SK-N-SH (cell line): ENCODE measurements around the gene ESYT3. TPM values are rescaled to one million over a fixed set of nuclear protein-coding genes. Genes with fewer than 3 reads are reported as not detected.

ENCODE experiments used
- CTCF ChIA-PET: fragments of 300-600, 350-600 bp; formaldehyde crosslinking; extraction: SDS; loops from one replicate; lab custom pipeline; 2021; lab: Yijun Ruan, JAX
- POLR2A ChIA-PET: fragments of 350-600 bp; sonication (Branson Sonifier 250); formaldehyde crosslinking; extraction: SDS; loops from one replicate; lab custom pipeline; 2020; ENCODE audit warnings: antibody characterized with exemption, inconsistent platforms; lab: Yijun Ruan, JAX
- DNase-seq: peaks from one replicate; pipeline ENCODE4 v3.0.0; 2012
- H2AFZ ChIP-seq: fragments of 200-600 bp; sonication (generic); 2 replicates; pipeline ENCODE4 v1.8.1; 2016; ENCODE audit warnings: antibody characterized with exemption, mild to moderate bottlenecking, low read depth
- H3F3A ChIP-seq: fragments of 200-600 bp; sonication (generic); replicated peaks from 2 replicates; pipeline ENCODE3; 2016; ENCODE audit warnings: antibody characterized with exemption, mild to moderate bottlenecking; ENCODE audit not compliant: insufficient read depth
- H3K27ac ChIP-seq, 2 experiments: fragments of 200-500 bp in 1 of 2; fragments of 200-600 bp in 1 of 2; sonication (Bioruptor generic) in 1 of 2; sonication (generic), shearing (Covaris generic) in 1 of 2; 2 replicates each; pipeline versions ENCODE4 v1.5.1 to v1.6.1; 2014 to 2016; ENCODE audit warnings: low read depth in 2 of 2, inconsistent platforms in 1 of 2, low read length in 1 of 2, mild to moderate bottlenecking in 1 of 2, mixed read lengths in 1 of 2
- H3K27me3 ChIP-seq: fragments of 200-600 bp; sonication (generic), shearing (Covaris generic); 2 replicates; pipeline ENCODE4 v1.6.1; 2016; ENCODE audit warnings: mixed run types; ENCODE audit not compliant: insufficient read depth
- H3K36me3 ChIP-seq, 2 experiments: fragments of 200-500 bp in 1 of 2; fragments of 200-600 bp in 1 of 2; sonication (Bioruptor generic) in 1 of 2; sonication (generic) in 1 of 2; replicated peaks in 1 of 2; 2 replicates each; pipeline versions ENCODE3 to v1.5.1; 2014 to 2016; ENCODE audit warnings: low read length in 1 of 2, mild to moderate bottlenecking in 1 of 2; ENCODE audit not compliant: insufficient read depth in 2 of 2, control insufficient read depth in 1 of 2
- H3K4me1 ChIP-seq, 2 experiments: fragments of 200-500 bp in 1 of 2; fragments of 200-600 bp in 1 of 2; sonication (Bioruptor generic) in 1 of 2; sonication (generic), shearing (Covaris generic) in 1 of 2; 2 replicates each; pipeline versions ENCODE4 v1.5.1 to v1.6.1; 2014 to 2016; ENCODE audit warnings: low read depth in 1 of 2, low read length in 1 of 2, mixed run types in 1 of 2; ENCODE audit not compliant: insufficient read depth in 2 of 2, control insufficient read depth in 1 of 2
- H3K4me2 ChIP-seq: fragments of 200-600 bp; sonication (generic), shearing (Covaris generic); 2 replicates; pipeline ENCODE4 v1.6.1; 2017; ENCODE audit warnings: mixed run types
- H3K4me3 ChIP-seq, 2 experiments: fragments of 200-500 bp in 1 of 2; fragments of 200-600 bp in 1 of 2; sonication (Bioruptor generic) in 1 of 2; sonication (generic), shearing (Covaris generic) in 1 of 2; 2 replicates each; pipeline versions ENCODE4 v1.5.1 to v1.8.1; 2014 to 2016; ENCODE audit warnings: low read depth in 2 of 2, inconsistent platforms in 1 of 2, low read length in 1 of 2, mild to moderate bottlenecking in 1 of 2, mixed read lengths in 1 of 2, moderate library complexity in 1 of 2
- H3K79me2 ChIP-seq: fragments of 200-600 bp; sonication (generic); 2 replicates; pipeline ENCODE4 v1.8.1; 2017; ENCODE audit warnings: mild to moderate bottlenecking; ENCODE audit not compliant: insufficient read depth
- H3K9ac ChIP-seq: fragments of 200-600 bp; sonication (generic); 2 replicates; pipeline ENCODE4 v1.6.1; 2017; ENCODE audit warnings: mixed run types
- H3K9me2 ChIP-seq: fragments of 200-600 bp; sonication (generic); 2 replicates; pipeline ENCODE4 v1.6.1; 2017; ENCODE audit warnings: mixed run types
- H3K9me3 ChIP-seq: fragments of 200-600 bp; sonication (generic); 2 replicates; pipeline ENCODE4 v1.6.1; 2017; ENCODE audit warnings: mixed run types, mild to moderate bottlenecking, moderate library complexity
- H4K20me1 ChIP-seq: fragments of 200-600 bp; sonication (generic); 2 replicates; pipeline ENCODE4 v1.6.1; 2017; ENCODE audit warnings: mild to moderate bottlenecking, mixed run types; ENCODE audit not compliant: insufficient read depth
- EP300 ChIP-seq, 2 experiments: IDR thresholded peaks; 2 replicates each; pipeline versions ENCODE4 v1.4.0 to v1.6.1; 2012; ENCODE audit warnings: borderline replicate concordance in 1 of 2, low read depth in 1 of 2, low read length in 1 of 2
- FOXJ3 ChIP-seq: sonication (generic); formaldehyde crosslinking; IDR thresholded peaks from 2 replicates; pipeline ENCODE4 v1.5.1; 2020; ENCODE audit warnings: mild to moderate bottlenecking, missing genetic modification reagents
- GABPA ChIP-seq: IDR thresholded peaks from 2 replicates; pipeline ENCODE4 v1.4.0; 2012; ENCODE audit warnings: low read depth, mild to moderate bottlenecking
- GATA2 ChIP-seq: sonication (generic); formaldehyde crosslinking; IDR thresholded peaks from 2 replicates; pipeline ENCODE4 v1.5.0; 2020; ENCODE audit warnings: mild to moderate bottlenecking, missing genetic modification reagents
- JUND ChIP-seq: IDR thresholded peaks from 2 replicates; pipeline ENCODE4 v1.4.0; 2012
- MXI1 ChIP-seq: IDR thresholded peaks from 2 replicates; pipeline ENCODE4 v1.6.1; 2012; ENCODE audit warnings: mild to moderate bottlenecking, low read depth, low read length, improper control_type of control experiment
- NFIC ChIP-seq: IDR thresholded peaks from 2 replicates; pipeline ENCODE4 v1.4.0; 2012; ENCODE audit warnings: borderline replicate concordance
- POLR2AphosphoS5 ChIP-seq: IDR thresholded peaks from 2 replicates; pipeline ENCODE4 v1.6.1; 2012; ENCODE audit warnings: low read depth, low read length
- RCOR1 ChIP-seq: fragments of 150-350 bp; IDR thresholded peaks from 2 replicates; pipeline ENCODE4 v1.6.1; 2017; ENCODE audit warnings: antibody characterized with exemption, low read length
- RFX5 ChIP-seq: IDR thresholded peaks from 2 replicates; pipeline ENCODE4 v1.6.1; 2012; ENCODE audit warnings: mild to moderate bottlenecking, improper control_type of control experiment, low read length
- RXRA ChIP-seq: IDR thresholded peaks from 2 replicates; pipeline ENCODE4 v1.4.0; 2012; ENCODE audit warnings: low read depth, mild to moderate bottlenecking, borderline replicate concordance
- TCF12 ChIP-seq: IDR thresholded peaks from 2 replicates; pipeline ENCODE4 v1.4.0; 2012
- TEAD4 ChIP-seq: IDR thresholded peaks from 2 replicates; pipeline ENCODE4 v1.4.0; 2012; ENCODE audit warnings: mild to moderate bottlenecking, borderline replicate concordance; ENCODE audit not compliant: insufficient read depth
- YY1 ChIP-seq: IDR thresholded peaks from 2 replicates; pipeline ENCODE4 v1.4.0; 2012; ENCODE audit warnings: low read depth, mild to moderate bottlenecking
- polyA plus RNA-seq, 3 experiments: library from polyadenylated mRNA; depleted of rRNA; stranded (reverse); fragments of >200 nt; gene quantifications; 2 replicates each; pipeline ENCODE4 v1.2.3, GENCODE V29; 2012
- TF ChIP-seq, protein P1 (sequence below): fragments of 150-350 bp; IDR thresholded peaks from 2 replicates; pipeline ENCODE4 v1.6.1; 2017; ENCODE audit warnings: antibody characterized with exemption, low read length, low read depth, borderline replicate concordance
- TF ChIP-seq, protein P2 (sequence below): IDR thresholded peaks from 2 replicates; pipeline ENCODE4; 2012
- TF ChIP-seq, protein P3 (sequence below): IDR thresholded peaks from 2 replicates; pipeline ENCODE4 v1.4.0; 2012; ENCODE audit warnings: low read depth, borderline replicate concordance
- TF ChIP-seq, protein P4 (sequence below): IDR thresholded peaks from 2 replicates; pipeline ENCODE4 v1.4.0; 2012; ENCODE audit warnings: low read depth
- TF ChIP-seq, protein P5 (sequence below): fragments of 200-600 bp; sonication (generic); IDR thresholded peaks from 2 replicates; pipeline ENCODE4 v1.6.1; 2017; ENCODE audit warnings: antibody characterized with exemption, mild to moderate bottlenecking, moderate library complexity
- TF ChIP-seq, protein P6 (sequence below): fragments of 150-350 bp; IDR thresholded peaks from 2 replicates; pipeline ENCODE4 v1.6.1; 2016; ENCODE audit warnings: mild to moderate bottlenecking, low read depth, low read length

ESYT3 gene
- polyA plus RNA-seq, 1 of the 3 experiments (the other 2 are of a cell fraction), result 0.33 TPM

DNA sequence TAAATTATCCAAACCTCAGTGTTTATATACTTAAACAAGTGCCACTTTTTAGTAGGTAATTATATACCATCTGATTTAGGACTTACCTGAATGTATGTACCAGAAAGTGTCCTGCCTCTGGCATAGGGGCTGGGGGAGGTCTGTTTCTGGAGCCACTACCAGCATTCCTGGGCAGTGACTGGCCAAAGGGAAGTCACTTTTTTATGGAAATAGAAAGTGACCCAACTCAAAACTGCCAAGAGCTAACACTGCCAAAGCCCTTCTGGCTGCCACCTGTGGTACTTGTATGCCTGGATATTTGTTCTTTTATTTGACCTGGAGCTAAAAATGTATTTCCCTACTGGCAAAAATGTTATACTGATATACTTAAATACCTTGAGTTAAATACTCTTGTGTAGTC is 42.7 kb downstream of the ESYT3 start:
- CTCF ChIA-PET, result interaction anchor here (1.2 to 5.6 kb wide), 2 partner anchors 440 to 446 kb away, joined by 3 to 81 read pairs; no protein-coding TSS in a partner anchor
- DNase-seq, result no peak
- Histone ChIP-seq H3K36me3 (no peaks in the 10 kb centered on the region), H3K79me2 (no peaks in the 10 kb centered on the region), H3K9me3 (no peaks in the 10 kb centered on the region), H3F3A (peaks cover 11% of the 10 kb centered on the region), H4K20me1 (no peaks in the 10 kb centered on the region), H2AFZ (no peak overlapping the region), H3K4me3 (no peak overlapping the region), H3K9me2 (no peaks in the 10 kb centered on the region), H3K27ac (no peak overlapping the region), H3K27me3 (no peaks in the 10 kb centered on the region), H3K4me2 (no peak overlapping the region), H3K9ac (no peak overlapping the region), H3K4me1 (no peaks in the 10 kb centered on the region)
- TF ChIP-seq TCF12 (no peak), RXRA (no peak), FOXJ3 (no peak), MXI1 (no peak), RFX5 (no peak), EP300 (IDR thresholded peaks at IDR 0.05; ENCODE audit: borderline replicate concordance in 1 of 2, low read depth in 1 of 2, low read length in 1 of 2) (no peak), TEAD4 (no peak), RCOR1 (no peak), YY1 (no peak), GABPA (no peak), NFIC (no peak), JUND (no peak), GATA2 (no peak), POLR2AphosphoS5 (no peak)
- TF ChIP-seq, protein P1, sequence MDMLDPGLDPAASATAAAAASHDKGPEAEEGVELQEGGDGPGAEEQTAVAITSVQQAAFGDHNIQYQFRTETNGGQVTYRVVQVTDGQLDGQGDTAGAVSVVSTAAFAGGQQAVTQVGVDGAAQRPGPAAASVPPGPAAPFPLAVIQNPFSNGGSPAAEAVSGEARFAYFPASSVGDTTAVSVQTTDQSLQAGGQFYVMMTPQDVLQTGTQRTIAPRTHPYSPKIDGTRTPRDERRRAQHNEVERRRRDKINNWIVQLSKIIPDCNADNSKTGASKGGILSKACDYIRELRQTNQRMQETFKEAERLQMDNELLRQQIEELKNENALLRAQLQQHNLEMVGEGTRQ, result no peak
- TF ChIP-seq, protein P2, sequence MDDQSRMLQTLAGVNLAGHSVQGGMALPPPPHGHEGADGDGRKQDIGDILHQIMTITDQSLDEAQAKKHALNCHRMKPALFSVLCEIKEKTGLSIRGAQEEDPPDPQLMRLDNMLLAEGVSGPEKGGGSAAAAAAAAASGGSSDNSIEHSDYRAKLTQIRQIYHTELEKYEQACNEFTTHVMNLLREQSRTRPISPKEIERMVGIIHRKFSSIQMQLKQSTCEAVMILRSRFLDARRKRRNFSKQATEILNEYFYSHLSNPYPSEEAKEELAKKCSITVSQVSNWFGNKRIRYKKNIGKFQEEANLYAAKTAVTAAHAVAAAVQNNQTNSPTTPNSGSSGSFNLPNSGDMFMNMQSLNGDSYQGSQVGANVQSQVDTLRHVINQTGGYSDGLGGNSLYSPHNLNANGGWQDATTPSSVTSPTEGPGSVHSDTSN, result no peak
- TF ChIP-seq, protein P3, sequence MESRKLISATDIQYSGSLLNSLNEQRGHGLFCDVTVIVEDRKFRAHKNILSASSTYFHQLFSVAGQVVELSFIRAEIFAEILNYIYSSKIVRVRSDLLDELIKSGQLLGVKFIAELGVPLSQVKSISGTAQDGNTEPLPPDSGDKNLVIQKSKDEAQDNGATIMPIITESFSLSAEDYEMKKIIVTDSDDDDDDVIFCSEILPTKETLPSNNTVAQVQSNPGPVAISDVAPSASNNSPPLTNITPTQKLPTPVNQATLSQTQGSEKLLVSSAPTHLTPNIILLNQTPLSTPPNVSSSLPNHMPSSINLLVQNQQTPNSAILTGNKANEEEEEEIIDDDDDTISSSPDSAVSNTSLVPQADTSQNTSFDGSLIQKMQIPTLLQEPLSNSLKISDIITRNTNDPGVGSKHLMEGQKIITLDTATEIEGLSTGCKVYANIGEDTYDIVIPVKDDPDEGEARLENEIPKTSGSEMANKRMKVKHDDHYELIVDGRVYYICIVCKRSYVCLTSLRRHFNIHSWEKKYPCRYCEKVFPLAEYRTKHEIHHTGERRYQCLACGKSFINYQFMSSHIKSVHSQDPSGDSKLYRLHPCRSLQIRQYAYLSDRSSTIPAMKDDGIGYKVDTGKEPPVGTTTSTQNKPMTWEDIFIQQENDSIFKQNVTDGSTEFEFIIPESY, result no peak
- TF ChIP-seq, protein P4, sequence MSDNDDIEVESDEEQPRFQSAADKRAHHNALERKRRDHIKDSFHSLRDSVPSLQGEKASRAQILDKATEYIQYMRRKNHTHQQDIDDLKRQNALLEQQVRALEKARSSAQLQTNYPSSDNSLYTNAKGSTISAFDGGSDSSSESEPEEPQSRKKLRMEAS, result no peak
- TF ChIP-seq, protein P5, sequence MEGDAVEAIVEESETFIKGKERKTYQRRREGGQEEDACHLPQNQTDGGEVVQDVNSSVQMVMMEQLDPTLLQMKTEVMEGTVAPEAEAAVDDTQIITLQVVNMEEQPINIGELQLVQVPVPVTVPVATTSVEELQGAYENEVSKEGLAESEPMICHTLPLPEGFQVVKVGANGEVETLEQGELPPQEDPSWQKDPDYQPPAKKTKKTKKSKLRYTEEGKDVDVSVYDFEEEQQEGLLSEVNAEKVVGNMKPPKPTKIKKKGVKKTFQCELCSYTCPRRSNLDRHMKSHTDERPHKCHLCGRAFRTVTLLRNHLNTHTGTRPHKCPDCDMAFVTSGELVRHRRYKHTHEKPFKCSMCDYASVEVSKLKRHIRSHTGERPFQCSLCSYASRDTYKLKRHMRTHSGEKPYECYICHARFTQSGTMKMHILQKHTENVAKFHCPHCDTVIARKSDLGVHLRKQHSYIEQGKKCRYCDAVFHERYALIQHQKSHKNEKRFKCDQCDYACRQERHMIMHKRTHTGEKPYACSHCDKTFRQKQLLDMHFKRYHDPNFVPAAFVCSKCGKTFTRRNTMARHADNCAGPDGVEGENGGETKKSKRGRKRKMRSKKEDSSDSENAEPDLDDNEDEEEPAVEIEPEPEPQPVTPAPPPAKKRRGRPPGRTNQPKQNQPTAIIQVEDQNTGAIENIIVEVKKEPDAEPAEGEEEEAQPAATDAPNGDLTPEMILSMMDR, result no peak
- TF ChIP-seq, protein P6, sequence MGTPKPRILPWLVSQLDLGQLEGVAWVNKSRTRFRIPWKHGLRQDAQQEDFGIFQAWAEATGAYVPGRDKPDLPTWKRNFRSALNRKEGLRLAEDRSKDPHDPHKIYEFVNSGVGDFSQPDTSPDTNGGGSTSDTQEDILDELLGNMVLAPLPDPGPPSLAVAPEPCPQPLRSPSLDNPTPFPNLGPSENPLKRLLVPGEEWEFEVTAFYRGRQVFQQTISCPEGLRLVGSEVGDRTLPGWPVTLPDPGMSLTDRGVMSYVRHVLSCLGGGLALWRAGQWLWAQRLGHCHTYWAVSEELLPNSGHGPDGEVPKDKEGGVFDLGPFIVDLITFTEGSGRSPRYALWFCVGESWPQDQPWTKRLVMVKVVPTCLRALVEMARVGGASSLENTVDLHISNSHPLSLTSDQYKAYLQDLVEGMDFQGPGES, result no peak
- POLR2A ChIA-PET, result no interaction called here
